Measurements from ENCODE around the gene EXTL2.
"Not testable (repeated sequence)": the region's sequence is repeated elsewhere in the genome, so short reads cannot be mapped to it uniquely, and the experiment has no call there.

DNA sequence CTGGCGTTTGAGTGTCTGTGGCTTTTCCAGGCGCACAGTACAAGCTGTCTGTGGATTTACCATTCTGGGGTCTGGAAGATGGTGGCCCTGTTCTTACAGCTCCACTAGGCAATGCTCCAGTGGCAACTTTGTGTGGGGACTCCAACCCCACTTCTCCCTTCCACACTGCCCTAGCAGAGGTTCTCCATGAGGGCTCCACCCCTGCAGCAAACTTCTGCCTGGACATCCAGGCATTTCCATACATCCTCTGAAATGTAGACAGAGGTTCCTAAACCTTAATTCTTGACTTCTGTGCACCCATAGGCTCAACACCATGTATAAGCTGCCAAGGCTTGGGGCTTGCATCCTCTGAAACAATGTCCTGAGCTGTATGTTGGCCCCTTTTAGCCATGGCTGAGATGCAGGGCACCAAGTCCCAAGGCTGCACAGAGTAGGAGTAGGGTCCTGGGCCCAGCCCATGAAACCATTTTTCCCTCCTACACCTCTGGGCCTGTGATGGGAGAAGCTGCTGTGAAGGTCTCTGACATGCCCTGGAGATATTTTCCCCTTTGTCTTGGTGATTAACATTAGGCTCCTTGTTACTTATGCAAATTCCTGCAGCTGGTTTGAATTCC is 4.7 kb downstream of the EXTL2 start:
- not testable (repeated sequence) for TF ChIP-seq ZNF175 (tag by site-specific recombination; IDR thresholded peaks at IDR 0.05); ZBTB20 (tag by site-specific recombination; IDR thresholded peaks at IDR 0.05); TCF7L2 (IDR thresholded peaks at IDR 0.05; ENCODE audit: borderline replicate concordance, low read depth, low read length); ZNF24 (tag by site-specific recombination; IDR thresholded peaks at IDR 0.05)
- TF ChIP-seq, protein P1, sequence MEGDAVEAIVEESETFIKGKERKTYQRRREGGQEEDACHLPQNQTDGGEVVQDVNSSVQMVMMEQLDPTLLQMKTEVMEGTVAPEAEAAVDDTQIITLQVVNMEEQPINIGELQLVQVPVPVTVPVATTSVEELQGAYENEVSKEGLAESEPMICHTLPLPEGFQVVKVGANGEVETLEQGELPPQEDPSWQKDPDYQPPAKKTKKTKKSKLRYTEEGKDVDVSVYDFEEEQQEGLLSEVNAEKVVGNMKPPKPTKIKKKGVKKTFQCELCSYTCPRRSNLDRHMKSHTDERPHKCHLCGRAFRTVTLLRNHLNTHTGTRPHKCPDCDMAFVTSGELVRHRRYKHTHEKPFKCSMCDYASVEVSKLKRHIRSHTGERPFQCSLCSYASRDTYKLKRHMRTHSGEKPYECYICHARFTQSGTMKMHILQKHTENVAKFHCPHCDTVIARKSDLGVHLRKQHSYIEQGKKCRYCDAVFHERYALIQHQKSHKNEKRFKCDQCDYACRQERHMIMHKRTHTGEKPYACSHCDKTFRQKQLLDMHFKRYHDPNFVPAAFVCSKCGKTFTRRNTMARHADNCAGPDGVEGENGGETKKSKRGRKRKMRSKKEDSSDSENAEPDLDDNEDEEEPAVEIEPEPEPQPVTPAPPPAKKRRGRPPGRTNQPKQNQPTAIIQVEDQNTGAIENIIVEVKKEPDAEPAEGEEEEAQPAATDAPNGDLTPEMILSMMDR (tag by site-specific recombination; IDR thresholded peaks at IDR 0.05): not testable (repeated sequence)
- TF ChIP-seq, protein P2, sequence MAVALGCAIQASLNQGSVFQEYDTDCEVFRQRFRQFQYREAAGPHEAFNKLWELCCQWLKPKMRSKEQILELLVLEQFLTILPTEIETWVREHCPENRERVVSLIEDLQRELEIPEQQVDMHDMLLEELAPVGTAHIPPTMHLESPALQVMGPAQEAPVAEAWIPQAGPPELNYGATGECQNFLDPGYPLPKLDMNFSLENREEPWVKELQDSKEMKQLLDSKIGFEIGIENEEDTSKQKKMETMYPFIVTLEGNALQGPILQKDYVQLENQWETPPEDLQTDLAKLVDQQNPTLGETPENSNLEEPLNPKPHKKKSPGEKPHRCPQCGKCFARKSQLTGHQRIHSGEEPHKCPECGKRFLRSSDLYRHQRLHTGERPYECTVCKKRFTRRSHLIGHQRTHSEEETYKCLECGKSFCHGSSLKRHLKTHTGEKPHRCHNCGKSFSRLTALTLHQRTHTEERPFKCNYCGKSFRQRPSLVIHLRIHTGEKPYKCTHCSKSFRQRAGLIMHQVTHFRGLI (tag by site-specific recombination; IDR thresholded peaks at IDR 0.05): not testable (repeated sequence)
